GM12865 (cell line): ENCODE data around the gene FBXO21.

Source experiments
- DNase-seq: peaks from one replicate; pipeline ENCODE4 v3.0.0; 2010; ENCODE audit warnings: low read depth
- H3K4me3 ChIP-seq: 2 replicates; pipeline ENCODE4 v1.5.1; 2011; ENCODE audit warnings: mild to moderate bottlenecking, low read depth, low read length, control low read depth
- TF ChIP-seq, protein P1 (sequence below): IDR thresholded peaks from 2 replicates; pipeline ENCODE4 v1.5.1; 2011; ENCODE audit warnings: low read length, control low read depth, low read depth, inconsistent platforms; ENCODE audit not compliant: insufficient read depth; ENCODE audit errors: missing control alignments

Gene FBXO21

DNA sequence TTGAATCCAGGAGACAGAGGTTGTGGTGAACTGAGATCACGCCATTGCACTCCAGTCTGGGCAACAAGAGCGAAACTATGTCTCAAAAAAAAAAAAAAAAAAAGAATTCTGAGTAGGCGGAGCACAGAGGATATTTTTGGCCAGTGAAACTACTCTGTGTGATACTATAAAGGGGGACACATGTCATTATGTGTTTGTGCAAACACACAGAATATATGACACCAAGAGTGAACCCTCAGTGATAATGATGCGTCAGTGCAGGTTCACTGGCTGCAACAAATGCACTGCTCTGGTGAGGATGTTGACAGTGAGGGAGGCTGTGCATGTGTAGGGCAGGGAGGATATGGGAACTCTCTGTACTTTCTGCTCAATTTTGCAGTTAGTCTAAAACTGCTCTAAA is 24.2 kb downstream of the FBXO21 start:
- no peak overlapping the region for H3K4me3 ChIP-seq
- TF ChIP-seq, protein P1, sequence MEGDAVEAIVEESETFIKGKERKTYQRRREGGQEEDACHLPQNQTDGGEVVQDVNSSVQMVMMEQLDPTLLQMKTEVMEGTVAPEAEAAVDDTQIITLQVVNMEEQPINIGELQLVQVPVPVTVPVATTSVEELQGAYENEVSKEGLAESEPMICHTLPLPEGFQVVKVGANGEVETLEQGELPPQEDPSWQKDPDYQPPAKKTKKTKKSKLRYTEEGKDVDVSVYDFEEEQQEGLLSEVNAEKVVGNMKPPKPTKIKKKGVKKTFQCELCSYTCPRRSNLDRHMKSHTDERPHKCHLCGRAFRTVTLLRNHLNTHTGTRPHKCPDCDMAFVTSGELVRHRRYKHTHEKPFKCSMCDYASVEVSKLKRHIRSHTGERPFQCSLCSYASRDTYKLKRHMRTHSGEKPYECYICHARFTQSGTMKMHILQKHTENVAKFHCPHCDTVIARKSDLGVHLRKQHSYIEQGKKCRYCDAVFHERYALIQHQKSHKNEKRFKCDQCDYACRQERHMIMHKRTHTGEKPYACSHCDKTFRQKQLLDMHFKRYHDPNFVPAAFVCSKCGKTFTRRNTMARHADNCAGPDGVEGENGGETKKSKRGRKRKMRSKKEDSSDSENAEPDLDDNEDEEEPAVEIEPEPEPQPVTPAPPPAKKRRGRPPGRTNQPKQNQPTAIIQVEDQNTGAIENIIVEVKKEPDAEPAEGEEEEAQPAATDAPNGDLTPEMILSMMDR: no peak
- no peak for DNase-seq

DNA sequence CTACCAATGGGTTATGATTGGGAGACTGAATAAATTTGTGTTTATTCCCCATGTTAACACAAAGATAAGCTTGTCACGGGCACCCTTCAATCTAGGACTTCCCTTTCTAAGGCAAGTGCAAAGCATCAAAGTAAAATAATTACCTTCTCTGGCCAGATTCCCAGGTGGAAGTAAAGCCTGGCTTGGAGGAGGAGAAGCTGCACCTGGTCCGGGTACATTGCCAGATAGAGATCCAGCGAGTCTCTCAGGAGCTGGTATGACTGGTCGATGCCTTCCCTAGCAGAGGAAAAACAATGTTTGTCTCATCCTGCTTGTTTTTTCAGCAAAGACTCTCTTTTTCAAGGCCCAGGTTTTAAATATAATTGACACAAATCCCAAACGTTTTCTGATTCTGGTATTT is 24.9 kb downstream of the FBXO21 start:
- DNase-seq: no peak
- no peak overlapping the region for H3K4me3 ChIP-seq
- TF ChIP-seq, protein P1: no peak

DNA sequence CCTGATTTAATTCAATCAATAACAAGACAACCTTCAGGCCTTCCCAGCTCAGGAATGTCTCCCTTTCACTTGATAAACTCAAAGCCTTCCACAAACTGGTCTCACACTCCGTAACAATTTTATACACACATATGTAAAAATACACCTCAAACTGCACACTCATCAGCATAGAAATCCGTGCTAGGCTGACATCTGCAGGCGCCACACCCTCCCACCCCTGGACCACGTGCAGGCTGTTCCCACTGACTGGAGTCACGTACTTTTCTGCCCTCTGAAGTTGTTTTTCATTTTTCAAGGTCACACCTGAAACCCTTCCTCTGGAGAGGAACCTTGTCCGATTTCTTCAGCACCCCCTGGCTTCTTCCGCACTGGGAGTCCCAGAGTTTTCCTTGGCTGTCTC is 27.6 kb downstream of the FBXO21 start:
- H3K4me3 ChIP-seq: no peak overlapping the region
- DNase-seq: no peak
- TF ChIP-seq, protein P1: no peak

DNA sequence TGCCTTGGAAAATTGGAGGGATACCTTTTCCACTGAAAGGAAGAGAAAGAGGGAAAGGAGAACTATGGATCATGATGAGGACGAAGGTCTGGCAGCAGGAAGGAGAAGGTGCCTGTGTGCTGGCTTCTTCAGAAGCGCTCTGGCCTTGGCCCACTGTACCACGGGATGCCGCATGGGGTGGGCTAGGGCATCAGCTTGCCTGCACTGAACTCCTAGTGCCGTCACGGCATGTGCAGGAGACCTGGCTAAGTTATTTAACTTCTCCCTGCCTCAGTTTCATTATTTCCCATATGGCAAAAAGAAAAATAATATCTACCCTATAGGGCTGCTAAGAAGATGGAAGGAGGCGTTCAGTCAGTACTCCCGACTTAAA is 28.1 kb downstream of the FBXO21 start:
- no peak for DNase-seq
- H3K4me3 ChIP-seq: no peak overlapping the region
- TF ChIP-seq, protein P1: no peak

DNA sequence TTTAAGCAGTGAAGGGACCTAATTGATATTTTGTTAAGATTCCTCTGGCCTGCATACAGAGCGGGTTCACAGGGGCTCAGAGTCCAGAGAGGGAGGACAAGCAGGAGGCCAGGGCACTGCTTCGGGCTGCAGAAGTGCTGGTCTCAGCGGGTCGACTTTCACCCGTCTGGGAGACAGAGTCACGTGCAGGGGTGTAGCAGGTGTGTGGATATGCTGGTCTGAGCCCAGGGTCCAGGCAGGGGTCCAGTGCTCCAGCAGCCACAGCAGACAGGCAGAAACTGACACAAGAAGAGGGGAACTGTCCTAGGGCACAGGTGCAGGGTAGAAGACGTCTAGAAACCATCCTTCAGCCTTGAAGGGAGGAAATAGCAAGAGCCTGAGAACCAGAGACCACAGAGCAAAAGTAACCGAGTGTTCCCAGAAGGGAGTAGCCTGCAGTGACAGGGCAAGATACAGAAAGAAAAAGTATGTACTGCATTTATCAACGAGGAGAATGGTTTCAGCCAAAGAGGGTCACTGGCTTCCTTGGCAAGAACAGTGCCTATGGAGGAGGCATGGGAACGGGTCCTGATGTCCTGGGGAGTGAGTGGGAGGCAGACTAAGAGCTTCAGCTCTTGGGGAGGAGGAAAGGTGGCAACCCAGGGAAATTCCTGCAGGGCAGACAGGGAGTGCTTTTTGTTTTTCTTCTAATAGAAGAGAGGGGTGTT is 28.7 kb downstream of the FBXO21 start:
- no peak for DNase-seq
- TF ChIP-seq, protein P1: no peak
- H3K4me3 ChIP-seq: no peak overlapping the region

DNA sequence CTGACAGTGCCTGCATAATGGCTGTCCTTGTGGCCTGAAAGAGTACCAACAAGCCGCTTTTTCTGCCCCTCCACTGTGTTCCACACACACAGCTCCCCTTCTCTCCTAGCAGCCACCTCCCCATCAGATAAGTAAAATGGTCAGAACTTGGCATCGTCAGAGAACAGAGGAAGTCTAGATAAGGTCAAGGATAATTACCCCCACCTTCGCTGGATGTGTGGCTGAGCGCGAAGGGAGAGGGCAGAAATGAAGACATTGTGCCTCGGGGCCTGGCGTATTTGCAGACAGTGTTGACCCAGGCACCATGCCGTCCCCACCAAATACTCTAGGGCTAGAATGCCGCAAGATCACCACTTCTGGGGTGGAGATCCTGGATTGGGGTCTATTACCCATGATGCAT is 30.6 kb downstream of the FBXO21 start:
- DNase-seq: no peak
- TF ChIP-seq, protein P1: no peak

More for the DNA sequence above, 30.6 kb downstream of the FBXO21 start:
- no peak overlapping the region for H3K4me3 ChIP-seq
